GM19238 (cell line): ENCODE data around the gene PPARGC1A.

Experiments
- DNase-seq: peaks from one replicate; pipeline ENCODE4 v3.0.0; 2011; ENCODE audit warnings: low spot score; ENCODE audit not compliant: insufficient read length

The PPARGC1A gene

GRCh38 chr4:23889814-23890341, at the start of gene PPARGC1A:
TSS of gene PPARGC1A (minus strand) at chr4:23890047. CDS start at chr4:23889957, 90 bp downstream.
- DNase-seq: no peak

- DNase-seq: no peak
Observed at GRCh38 chr4:23938796-23939195, 48.9 kb upstream of the PPARGC1A start.

GRCh38 chr4:23937173-23937572, 47.3 kb upstream of the PPARGC1A start:
- DNase-seq: no peak

GRCh38 chr4:23934915-23935314, 45.1 kb upstream of the PPARGC1A start:
- no peak for DNase-seq

- DNase-seq: no peak
Observed at GRCh38 chr4:23934223-23934622, 44.4 kb upstream of the PPARGC1A start.

- no peak for DNase-seq
Observed at GRCh38 chr4:23932901-23933308, 43.1 kb upstream of the PPARGC1A start.

- DNase-seq: no peak
Observed at GRCh38 chr4:23932186-23932585, 42.3 kb upstream of the PPARGC1A start.

GRCh38 chr4:23931489-23931830, 41.6 kb upstream of the PPARGC1A start:
- no peak for DNase-seq

GRCh38 chr4:23930750-23931488, 41.1 kb upstream of the PPARGC1A start:
- no peak for DNase-seq

GRCh38 chr4:23929248-23929647, 39.4 kb upstream of the PPARGC1A start:
- DNase-seq: no peak

GRCh38 chr4:23924556-23924955, 34.7 kb upstream of the PPARGC1A start:
- no peak for DNase-seq

GRCh38 chr4:23923840-23924239, 34.0 kb upstream of the PPARGC1A start:
- no peak for DNase-seq

- DNase-seq: no peak
Observed at GRCh38 chr4:23923141-23923540, 33.3 kb upstream of the PPARGC1A start.

- DNase-seq: no peak
Observed at GRCh38 chr4:23922541-23923111, 32.8 kb upstream of the PPARGC1A start.

GRCh38 chr4:23922013-23922412, 32.2 kb upstream of the PPARGC1A start:
- DNase-seq: no peak

- DNase-seq: no peak
Observed at GRCh38 chr4:23921447-23921845, 31.6 kb upstream of the PPARGC1A start.

- no peak for DNase-seq
Observed at GRCh38 chr4:23920716-23921446, 31.0 kb upstream of the PPARGC1A start.

GRCh38 chr4:23920296-23920695, 30.4 kb upstream of the PPARGC1A start:
- no peak for DNase-seq

- no peak for DNase-seq
Observed at GRCh38 chr4:23916282-23916681, 26.4 kb upstream of the PPARGC1A start.

- DNase-seq: no peak
Observed at GRCh38 chr4:23915459-23916132, 25.7 kb upstream of the PPARGC1A start.

GRCh38 chr4:23911675-23912455, 22.0 kb upstream of the PPARGC1A start:
- DNase-seq: no peak
